ENCODE measurements around the gene NHLRC2.

- TF ChIP-seq, protein P1, sequence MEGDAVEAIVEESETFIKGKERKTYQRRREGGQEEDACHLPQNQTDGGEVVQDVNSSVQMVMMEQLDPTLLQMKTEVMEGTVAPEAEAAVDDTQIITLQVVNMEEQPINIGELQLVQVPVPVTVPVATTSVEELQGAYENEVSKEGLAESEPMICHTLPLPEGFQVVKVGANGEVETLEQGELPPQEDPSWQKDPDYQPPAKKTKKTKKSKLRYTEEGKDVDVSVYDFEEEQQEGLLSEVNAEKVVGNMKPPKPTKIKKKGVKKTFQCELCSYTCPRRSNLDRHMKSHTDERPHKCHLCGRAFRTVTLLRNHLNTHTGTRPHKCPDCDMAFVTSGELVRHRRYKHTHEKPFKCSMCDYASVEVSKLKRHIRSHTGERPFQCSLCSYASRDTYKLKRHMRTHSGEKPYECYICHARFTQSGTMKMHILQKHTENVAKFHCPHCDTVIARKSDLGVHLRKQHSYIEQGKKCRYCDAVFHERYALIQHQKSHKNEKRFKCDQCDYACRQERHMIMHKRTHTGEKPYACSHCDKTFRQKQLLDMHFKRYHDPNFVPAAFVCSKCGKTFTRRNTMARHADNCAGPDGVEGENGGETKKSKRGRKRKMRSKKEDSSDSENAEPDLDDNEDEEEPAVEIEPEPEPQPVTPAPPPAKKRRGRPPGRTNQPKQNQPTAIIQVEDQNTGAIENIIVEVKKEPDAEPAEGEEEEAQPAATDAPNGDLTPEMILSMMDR (IDR thresholded peaks at IDR 0.05; ENCODE audit: low read length): no peak
- no peak for TF ChIP-seq EZH2 (IDR thresholded peaks at IDR 0.05; ENCODE audit: borderline replicate concordance, low read length)
These were observed 65.7 kb downstream of the NHLRC2 start for GRCh38 chr10:113920114-113920513.
